NT2/D1 (cell line): ENCODE results near the gene C6orf52.

Experiments used
- SUZ12 ChIP-seq: IDR thresholded peaks from 2 replicates; pipeline ENCODE4 v1.6.1; 2011; ENCODE audit not compliant: insufficient read length, insufficient read depth; ENCODE audit errors: extremely low read depth
- YY1 ChIP-seq: IDR thresholded peaks from 2 replicates; pipeline ENCODE4 v1.6.1; 2011; ENCODE audit not compliant: insufficient read length, insufficient read depth

GRCh38 chr6:10696655-10697054, 2.2 kb upstream of the C6orf52 start:
- TF ChIP-seq YY1 (no peak), SUZ12 (no peak)
